DND-41 (cell line): Measurements from ENCODE around the gene SIRT7.

Experiments
- ATAC-seq: fragments of 200-7000 bp; cut with Tn5 transposase; 3 replicates; pipeline ENCODE4 v1.9.1; 2021; ENCODE audit warnings: low read depth; ENCODE audit not compliant: insufficient read depth
- DNase-seq: peaks from one replicate; pipeline ENCODE4 v3.0.0-alpha.2; 2020
- H2AFZ ChIP-seq: 2 replicates; pipeline ENCODE4 v1.6.0; 2012; ENCODE audit warnings: low read depth, low read length
- H3K27ac ChIP-seq: 2 replicates; pipeline ENCODE4 v1.5.1; 2012; ENCODE audit warnings: low read length, inconsistent platforms
- H3K27me3 ChIP-seq: fragments of 200-600 bp; sonication (generic); 2 replicates; pipeline ENCODE4 v1.6.0; 2012; ENCODE audit warnings: low read length, mild to moderate bottlenecking, inconsistent platforms; ENCODE audit not compliant: insufficient read depth, poor library complexity
- H3K36me3 ChIP-seq: 2 replicates; pipeline ENCODE4 v1.5.1; 2012; ENCODE audit warnings: low read length, inconsistent platforms; ENCODE audit not compliant: insufficient read depth
- H3K4me1 ChIP-seq: 2 replicates; pipeline ENCODE4 v1.5.1; 2012; ENCODE audit warnings: mild to moderate bottlenecking, low read length; ENCODE audit not compliant: insufficient read depth
- H3K4me2 ChIP-seq: 2 replicates; pipeline ENCODE4 v1.6.0; 2012; ENCODE audit warnings: mild to moderate bottlenecking, moderate library complexity, low read length, inconsistent platforms; ENCODE audit not compliant: insufficient read depth
- H3K4me3 ChIP-seq, 2 experiments: fragments of 200-600 bp in 1 of 2; shearing (Covaris generic) in 1 of 2; 2 replicates each; pipeline ENCODE4 v1.5.1; 2012 to 2016; ENCODE audit warnings: inconsistent platforms in 2 of 2, low read length in 2 of 2, mild to moderate bottlenecking in 2 of 2, low read depth in 1 of 2, moderate library complexity in 1 of 2
- H3K79me2 ChIP-seq: 2 replicates; pipeline ENCODE4 v1.6.0; 2012; ENCODE audit warnings: low read length, inconsistent platforms; ENCODE audit not compliant: insufficient read depth
- H3K9ac ChIP-seq: 2 replicates; pipeline ENCODE4 v1.6.0; 2012; ENCODE audit warnings: low read depth, mild to moderate bottlenecking, inconsistent platforms, low read length, moderate library complexity
- H3K9me3 ChIP-seq: 2 replicates; pipeline ENCODE4 v1.5.1; 2012; ENCODE audit warnings: low read length, moderate library complexity, mild to moderate bottlenecking, inconsistent platforms; ENCODE audit not compliant: insufficient read depth, severe bottlenecking
- H4K20me1 ChIP-seq: 2 replicates; pipeline ENCODE4 v1.6.0; 2012; ENCODE audit warnings: low read length; ENCODE audit not compliant: insufficient read depth
- EZH2 ChIP-seq: IDR thresholded peaks from 3 replicates; pipeline ENCODE4 v1.6.1; 2012; ENCODE audit warnings: borderline replicate concordance, low read depth, mild to moderate bottlenecking, moderate library complexity, low read length, inconsistent platforms; ENCODE audit not compliant: severe bottlenecking
- TF ChIP-seq, protein P1 (sequence below): IDR thresholded peaks from 2 replicates; pipeline ENCODE4 v1.5.1; 2012; ENCODE audit warnings: borderline replicate concordance, low read length, moderate library complexity, mild to moderate bottlenecking; ENCODE audit not compliant: poor library complexity, severe bottlenecking; ENCODE audit errors: extremely low read depth

Gene SIRT7

GRCh38 chr17:81898029-81898866, 19.7 kb downstream of the SIRT7 start:
- H3K9ac ChIP-seq = no peak overlapping the region
- H2AFZ ChIP-seq = no peak overlapping the region
- peaks cover 72% of the 10 kb centered on the region for H3K36me3 ChIP-seq
- H3K27ac ChIP-seq = no peak overlapping the region
- peaks cover 8% of the 10 kb centered on the region; the same call in 1 of the 2 replicates for H4K20me1 ChIP-seq
- H3K4me1 ChIP-seq = peaks cover 12% of the 10 kb centered on the region; the same call in 1 of the 2 replicates
- ATAC-seq (no peak), DNase-seq (no peak)
- H3K9me3 ChIP-seq = no peaks in the 10 kb centered on the region
- peaks cover 38% of the 10 kb centered on the region for H3K79me2 ChIP-seq
- no peak overlapping the region for H3K4me3 ChIP-seq
- no peak overlapping the region for H3K4me2 ChIP-seq
- no peaks in the 10 kb centered on the region for H3K27me3 ChIP-seq
- TF ChIP-seq, protein P1, sequence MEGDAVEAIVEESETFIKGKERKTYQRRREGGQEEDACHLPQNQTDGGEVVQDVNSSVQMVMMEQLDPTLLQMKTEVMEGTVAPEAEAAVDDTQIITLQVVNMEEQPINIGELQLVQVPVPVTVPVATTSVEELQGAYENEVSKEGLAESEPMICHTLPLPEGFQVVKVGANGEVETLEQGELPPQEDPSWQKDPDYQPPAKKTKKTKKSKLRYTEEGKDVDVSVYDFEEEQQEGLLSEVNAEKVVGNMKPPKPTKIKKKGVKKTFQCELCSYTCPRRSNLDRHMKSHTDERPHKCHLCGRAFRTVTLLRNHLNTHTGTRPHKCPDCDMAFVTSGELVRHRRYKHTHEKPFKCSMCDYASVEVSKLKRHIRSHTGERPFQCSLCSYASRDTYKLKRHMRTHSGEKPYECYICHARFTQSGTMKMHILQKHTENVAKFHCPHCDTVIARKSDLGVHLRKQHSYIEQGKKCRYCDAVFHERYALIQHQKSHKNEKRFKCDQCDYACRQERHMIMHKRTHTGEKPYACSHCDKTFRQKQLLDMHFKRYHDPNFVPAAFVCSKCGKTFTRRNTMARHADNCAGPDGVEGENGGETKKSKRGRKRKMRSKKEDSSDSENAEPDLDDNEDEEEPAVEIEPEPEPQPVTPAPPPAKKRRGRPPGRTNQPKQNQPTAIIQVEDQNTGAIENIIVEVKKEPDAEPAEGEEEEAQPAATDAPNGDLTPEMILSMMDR = no peak
- no peak for TF ChIP-seq EZH2

GRCh38 chr17:81895400-81895799, 22.6 kb downstream of the SIRT7 start:
- no peaks in the 10 kb centered on the region for H3K9me3 ChIP-seq
- peaks cover 67% of the 10 kb centered on the region for H3K36me3 ChIP-seq
- H3K27ac ChIP-seq = no peak overlapping the region
- peaks cover 62% of the 10 kb centered on the region for H3K79me2 ChIP-seq
- no peak overlapping the region for H3K4me3 ChIP-seq
- no peak for DNase-seq
- TF ChIP-seq EZH2 = no peak
- no peak overlapping the region for H2AFZ ChIP-seq
- H3K4me2 ChIP-seq = no peak overlapping the region
- no peak for ATAC-seq
- H4K20me1 ChIP-seq = peaks cover 13% of the 10 kb centered on the region
- H3K9ac ChIP-seq = no peak overlapping the region; the same call in 1 of the 2 replicates
- peaks cover 23% of the 10 kb centered on the region for H3K4me1 ChIP-seq
- no peaks in the 10 kb centered on the region for H3K27me3 ChIP-seq

GRCh38 chr17:81891303-81891552, 26.7 kb downstream of the SIRT7 start:
- Histone ChIP-seq H3K79me2 (peaks cover 88% of the 10 kb centered on the region), H3K4me1 (peaks cover 54% of the 10 kb centered on the region), H3K9ac (peak overlapping the region; percentile 97), H3K4me2 (no peak overlapping the region), H3K9me3 (no peaks in the 10 kb centered on the region), H3K36me3 (peaks cover 71% of the 10 kb centered on the region), H3K4me3 (peak overlapping the region; percentile 86 to 100; a peak in 3 of 4 replicates), H3K27ac (peak overlapping the region; percentile 93), H3K27me3 (no peaks in the 10 kb centered on the region), H2AFZ (no peak overlapping the region), H4K20me1 (peaks cover 45% of the 10 kb centered on the region)
- TF ChIP-seq, protein P1 = no peak
- TF ChIP-seq EZH2 = no peak
- no peak for ATAC-seq
- no peak for DNase-seq

DNA sequence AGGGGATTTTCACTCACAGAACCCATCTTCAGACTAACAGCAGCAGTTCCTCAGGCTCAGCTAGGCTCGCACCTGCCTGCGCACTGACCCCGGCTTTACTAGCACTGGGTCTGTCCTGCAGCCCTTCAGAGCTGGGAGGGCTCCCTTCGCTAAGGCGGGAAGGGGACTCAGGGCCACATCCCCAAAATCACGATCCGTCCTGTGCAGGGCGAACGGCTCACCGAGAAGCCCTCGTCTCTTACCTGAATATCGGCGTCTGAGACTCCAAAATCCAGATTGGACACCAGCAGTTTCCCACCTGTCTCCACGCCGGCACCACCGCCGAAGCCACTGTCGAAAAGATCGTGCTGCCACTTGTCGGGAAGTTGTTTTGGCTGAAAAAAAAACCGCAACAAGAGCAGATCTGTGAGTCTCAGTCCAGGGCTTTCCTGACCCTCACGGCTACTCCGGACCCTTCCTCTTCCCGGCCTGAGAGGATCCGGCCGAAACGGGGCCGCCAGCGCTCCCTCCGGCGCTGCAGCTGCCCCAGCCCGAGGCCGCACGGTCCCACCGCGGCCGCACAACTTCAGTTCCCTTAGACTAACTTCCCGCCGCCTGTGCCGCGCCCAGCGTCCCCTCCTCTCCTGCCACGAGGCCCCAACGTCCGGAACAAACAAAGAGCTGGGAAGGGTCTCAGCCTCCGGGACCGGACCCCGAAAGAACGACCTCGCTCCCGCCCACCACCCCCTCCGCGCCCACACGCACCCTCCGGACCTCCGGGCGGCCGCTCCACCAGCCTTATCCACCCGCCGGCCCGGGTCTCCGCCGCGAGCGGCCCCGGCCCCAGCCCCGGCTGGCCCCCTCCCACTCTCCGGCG, 27.3 kb downstream of the SIRT7 start:
- no peaks in the 10 kb centered on the region for H3K27me3 ChIP-seq
- DNase-seq (peak; percentile 52), ATAC-seq (no peak)
- H3K9ac ChIP-seq = peak overlapping the region; percentile 97
- TF ChIP-seq, protein P1 = no peak
- no peak for TF ChIP-seq EZH2
- no peak overlapping the region for H2AFZ ChIP-seq
- H3K4me1 ChIP-seq = peaks cover 56% of the 10 kb centered on the region
- peaks cover 51% of the 10 kb centered on the region for H4K20me1 ChIP-seq
- peaks cover 91% of the 10 kb centered on the region for H3K79me2 ChIP-seq
- peak overlapping the region; percentile 93 for H3K27ac ChIP-seq
- H3K36me3 ChIP-seq = peaks cover 73% of the 10 kb centered on the region
- no peaks in the 10 kb centered on the region for H3K9me3 ChIP-seq
- peak overlapping the region; percentile 86 to 100 for H3K4me3 ChIP-seq
- H3K4me2 ChIP-seq = peak overlapping the region; percentile 94
